Measurements from ENCODE around the gene REM2.

Gene REM2, protein sequence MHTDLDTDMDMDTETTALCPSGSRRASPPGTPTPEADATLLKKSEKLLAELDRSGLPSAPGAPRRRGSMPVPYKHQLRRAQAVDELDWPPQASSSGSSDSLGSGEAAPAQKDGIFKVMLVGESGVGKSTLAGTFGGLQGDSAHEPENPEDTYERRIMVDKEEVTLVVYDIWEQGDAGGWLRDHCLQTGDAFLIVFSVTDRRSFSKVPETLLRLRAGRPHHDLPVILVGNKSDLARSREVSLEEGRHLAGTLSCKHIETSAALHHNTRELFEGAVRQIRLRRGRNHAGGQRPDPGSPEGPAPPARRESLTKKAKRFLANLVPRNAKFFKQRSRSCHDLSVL

DNA sequence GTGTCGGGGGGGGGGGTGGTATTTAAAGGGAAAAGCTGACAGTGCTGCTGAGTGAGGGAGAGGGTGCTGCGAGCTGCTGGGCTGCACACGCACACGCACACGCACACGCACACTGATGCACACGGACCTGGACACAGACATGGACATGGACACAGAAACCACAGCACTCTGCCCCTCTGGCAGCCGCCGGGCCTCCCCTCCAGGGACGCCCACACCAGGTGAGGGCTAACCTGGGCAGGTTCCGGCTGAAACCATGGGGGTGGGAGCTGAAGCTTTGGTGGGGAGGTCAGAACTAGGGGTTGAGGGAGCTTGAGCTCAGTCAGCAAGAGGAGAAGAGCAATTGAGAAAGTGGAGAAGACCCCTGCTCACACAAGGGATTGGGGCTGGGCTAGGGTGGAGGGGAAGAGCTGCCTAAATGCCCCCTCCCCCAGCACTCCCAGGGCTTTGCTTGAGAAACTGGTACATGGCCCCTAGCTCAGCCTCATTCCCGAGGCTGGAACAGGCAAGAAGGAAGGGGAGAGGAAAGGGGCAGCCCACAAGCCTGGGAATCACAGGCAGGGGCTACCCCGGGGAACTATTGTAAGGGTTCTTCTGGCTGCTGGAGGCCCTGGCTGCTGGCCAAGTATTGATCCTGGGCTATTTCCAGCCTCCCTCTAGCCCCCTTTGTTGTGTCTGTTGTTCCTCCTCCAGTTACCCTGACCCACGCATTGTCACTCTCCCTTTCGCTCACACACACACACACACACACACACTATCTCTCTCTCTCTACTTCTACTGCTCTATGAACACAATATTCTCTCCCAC is at the start of gene REM2:
REM2 (plus strand) TSS at position 50 of the 804 bp plus-strand sequence; CDS start at position 116, 66 bp downstream.
- Histone ChIP-seq H3K27me3 (peaks cover 39% of the 10 kb centered on the region), H3K9me3 (no peaks in the 10 kb centered on the region), H3K27ac (peak within 1 kb of the TSS; percentile 39), H3K4me1 (ENCODE audit: control insufficient read depth in 1 of 2, insufficient read depth in 1 of 2, low read depth in 1 of 2, low read length in 1 of 2) (peaks cover 28 to 35% of the 10 kb centered on the region in 2 experiments), H3K36me3 (peaks cover 63% of the 10 kb centered on the region), H3K4me3 (ENCODE audit: low read depth in 1 of 2, low read length in 1 of 2) (no peak within 1 kb of the TSS)
- TF ChIP-seq, protein P1, sequence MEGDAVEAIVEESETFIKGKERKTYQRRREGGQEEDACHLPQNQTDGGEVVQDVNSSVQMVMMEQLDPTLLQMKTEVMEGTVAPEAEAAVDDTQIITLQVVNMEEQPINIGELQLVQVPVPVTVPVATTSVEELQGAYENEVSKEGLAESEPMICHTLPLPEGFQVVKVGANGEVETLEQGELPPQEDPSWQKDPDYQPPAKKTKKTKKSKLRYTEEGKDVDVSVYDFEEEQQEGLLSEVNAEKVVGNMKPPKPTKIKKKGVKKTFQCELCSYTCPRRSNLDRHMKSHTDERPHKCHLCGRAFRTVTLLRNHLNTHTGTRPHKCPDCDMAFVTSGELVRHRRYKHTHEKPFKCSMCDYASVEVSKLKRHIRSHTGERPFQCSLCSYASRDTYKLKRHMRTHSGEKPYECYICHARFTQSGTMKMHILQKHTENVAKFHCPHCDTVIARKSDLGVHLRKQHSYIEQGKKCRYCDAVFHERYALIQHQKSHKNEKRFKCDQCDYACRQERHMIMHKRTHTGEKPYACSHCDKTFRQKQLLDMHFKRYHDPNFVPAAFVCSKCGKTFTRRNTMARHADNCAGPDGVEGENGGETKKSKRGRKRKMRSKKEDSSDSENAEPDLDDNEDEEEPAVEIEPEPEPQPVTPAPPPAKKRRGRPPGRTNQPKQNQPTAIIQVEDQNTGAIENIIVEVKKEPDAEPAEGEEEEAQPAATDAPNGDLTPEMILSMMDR (IDR thresholded peaks at IDR 0.05), result no peak

DNA sequence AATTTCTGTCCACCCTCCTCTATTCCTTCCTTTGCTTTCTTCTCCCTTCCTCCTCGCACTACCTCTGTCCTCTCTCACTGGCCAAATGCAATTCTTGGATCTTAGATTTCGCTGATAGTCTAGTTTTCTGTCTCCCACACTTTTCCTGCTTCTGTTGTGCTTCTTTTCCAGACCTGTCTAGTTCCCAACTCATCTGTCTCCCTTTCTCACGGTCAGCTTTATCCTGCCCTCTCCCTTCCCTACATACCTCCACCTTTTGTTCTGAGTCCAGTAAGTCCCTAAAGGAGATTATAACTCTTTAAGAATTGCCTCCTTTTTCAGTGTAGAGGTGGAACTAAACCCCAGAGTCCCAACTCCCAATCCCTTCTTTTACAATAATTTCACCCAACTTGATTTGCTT is 47.5 kb upstream of the REM2 start:
- Histone ChIP-seq H3K9me3 (no peaks in the 10 kb centered on the region), H3K36me3 (peaks cover 18% of the 10 kb centered on the region), H3K27ac (no peak overlapping the region), H3K4me3 (ENCODE audit: low read depth in 1 of 2, low read length in 1 of 2) (no peak overlapping the region), H3K4me1 (ENCODE audit: control insufficient read depth in 1 of 2, insufficient read depth in 1 of 2, low read depth in 1 of 2, low read length in 1 of 2) (peaks cover 15 to 18% of the 10 kb centered on the region in 2 experiments), H3K27me3 (peaks cover 44% of the 10 kb centered on the region)
- TF ChIP-seq, protein P1 (IDR thresholded peaks at IDR 0.05), result no peak

DNA sequence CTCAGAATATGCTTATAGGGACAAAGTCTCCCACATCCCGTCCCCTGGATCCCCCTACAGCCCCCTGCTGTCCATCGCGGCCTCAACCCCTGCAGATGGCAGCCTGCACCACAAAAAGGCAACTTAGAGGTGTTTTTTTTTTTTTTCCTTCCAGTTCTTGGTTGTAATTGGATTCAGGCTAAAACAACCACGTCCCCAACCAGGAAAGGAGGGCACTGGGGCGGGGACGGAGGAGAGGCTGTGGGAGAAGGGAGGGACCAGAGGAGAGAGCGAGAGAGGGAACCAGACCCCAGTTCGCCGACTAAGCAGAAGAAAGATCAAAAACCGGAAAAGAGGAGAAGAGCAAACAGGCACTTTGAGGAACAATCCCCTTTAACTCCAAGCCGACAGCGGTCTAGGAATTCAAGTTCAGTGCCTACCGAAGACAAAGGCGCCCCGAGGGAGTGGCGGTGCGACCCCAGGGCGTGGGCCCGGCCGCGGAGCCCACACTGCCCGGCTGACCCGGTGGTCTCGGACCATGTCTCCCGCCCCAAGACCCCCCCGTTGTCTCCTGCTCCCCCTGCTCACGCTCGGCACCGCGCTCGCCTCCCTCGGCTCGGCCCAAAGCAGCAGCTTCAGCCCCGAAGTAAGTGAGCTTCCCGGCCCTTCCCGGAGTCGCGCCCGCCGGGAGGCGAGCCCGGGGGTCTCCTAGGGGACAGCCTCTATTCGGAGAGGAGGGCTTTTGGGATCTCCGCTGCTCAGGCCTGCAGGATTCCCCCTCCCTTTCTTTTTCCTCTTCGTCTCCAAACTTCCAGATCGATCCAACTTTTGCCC is 46.5 kb upstream of the REM2 start, which contains the start of gene MMP14:
MMP14 (plus strand) TSS at position 285 of the 813 bp plus-strand sequence; CDS start at position 518, 233 bp downstream.
- peaks cover 15% of the 10 kb centered on the region in 2 experiments for H3K4me1 ChIP-seq (ENCODE audit: control insufficient read depth in 1 of 2, insufficient read depth in 1 of 2, low read depth in 1 of 2, low read length in 1 of 2)
- H3K9me3 ChIP-seq, result no peaks in the 10 kb centered on the region
- peaks cover 44% of the 10 kb centered on the region for H3K27me3 ChIP-seq
- H3K4me3 ChIP-seq (ENCODE audit: low read depth in 1 of 2, low read length in 1 of 2), result peak within 1 kb of the TSS; percentile 52 to 56
- TF ChIP-seq, protein P1 (IDR thresholded peaks at IDR 0.05), result no peak
- H3K27ac ChIP-seq, result no peak within 1 kb of the TSS
- peaks cover 18% of the 10 kb centered on the region for H3K36me3 ChIP-seq

DNA sequence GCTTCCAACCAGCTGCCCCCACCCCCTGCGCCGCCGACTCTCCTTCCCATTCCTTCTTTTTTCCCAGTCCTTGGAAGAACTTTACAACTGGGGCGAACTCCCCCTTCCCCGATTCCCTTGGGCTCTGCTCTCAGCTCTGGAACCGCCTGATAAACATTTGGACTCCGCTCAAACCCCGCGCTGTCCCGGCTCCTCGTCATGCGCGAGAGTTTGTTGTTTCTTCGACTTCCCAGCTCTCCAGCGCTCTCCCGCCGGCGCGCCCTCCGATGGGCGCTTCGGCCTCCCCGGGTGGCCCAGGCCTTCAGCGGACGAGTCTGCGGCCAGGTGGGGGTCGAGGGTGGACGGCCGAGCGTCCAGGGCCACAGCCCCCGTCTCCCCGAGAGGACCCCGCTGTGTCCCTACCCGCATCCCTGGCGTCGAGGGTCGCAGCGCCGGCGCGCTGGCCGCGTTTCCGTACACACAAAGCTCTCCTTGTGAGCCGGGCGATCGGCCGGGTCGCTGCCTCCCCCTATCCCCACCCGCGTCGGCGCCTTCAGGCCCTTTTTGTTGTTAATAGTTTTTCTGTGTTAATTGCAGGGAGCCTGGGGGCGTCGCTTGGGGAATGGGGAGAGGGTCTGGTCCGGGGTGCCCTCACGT is 45.8 kb upstream of the REM2 start:
- H3K4me3 ChIP-seq (ENCODE audit: low read depth in 1 of 2, low read length in 1 of 2), result peak overlapping the region; percentile 52 to 56
- H3K9me3 ChIP-seq, result no peaks in the 10 kb centered on the region
- peaks cover 44% of the 10 kb centered on the region for H3K27me3 ChIP-seq
- H3K27ac ChIP-seq, result no peak overlapping the region
- H3K36me3 ChIP-seq, result peaks cover 18% of the 10 kb centered on the region
- H3K4me1 ChIP-seq (ENCODE audit: control insufficient read depth in 1 of 2, insufficient read depth in 1 of 2, low read depth in 1 of 2, low read length in 1 of 2), result peaks cover 15% of the 10 kb centered on the region in 2 experiments
- TF ChIP-seq, protein P1 (IDR thresholded peaks at IDR 0.05), result no peak
